H9 (cell line): ENCODE measurements around the gene EFHD2. TPM values are rescaled to one million over a fixed set of nuclear protein-coding genes. Genes with fewer than 3 reads are reported as not detected.

ENCODE experiments used
- DNase-seq: peaks from one replicate; pipeline ENCODE4 v3.0.0-alpha.2; 2017
- H2AFZ ChIP-seq: one replicate; pipeline ENCODE4 v1.6.1; 2013; ENCODE audit warnings: mild to moderate bottlenecking, low read length, control low read depth, moderate library complexity
- H2AK5ac ChIP-seq: 2 replicates; pipeline ENCODE4 v1.6.1; 2013; ENCODE audit warnings: low read length, control low read depth, mixed read lengths; ENCODE audit not compliant: insufficient read length
- H2BK120ac ChIP-seq: one replicate; pipeline ENCODE4 v1.6.1; 2013; ENCODE audit warnings: low read depth, mild to moderate bottlenecking, low read length, control low read depth, inconsistent platforms; ENCODE audit not compliant: poor library complexity, severe bottlenecking
- H2BK12ac ChIP-seq: 2 replicates; pipeline ENCODE4 v1.6.1; 2013; ENCODE audit warnings: low read length, control low read depth, mixed read lengths, low read depth; ENCODE audit not compliant: insufficient read length
- H2BK15ac ChIP-seq: 2 replicates; pipeline ENCODE4 v1.6.1; 2013; ENCODE audit warnings: low read depth, low read length, control low read depth
- H2BK20ac ChIP-seq: one replicate; pipeline ENCODE4 v1.6.1; 2013; ENCODE audit warnings: low read depth, mild to moderate bottlenecking, low read length, control low read depth, inconsistent platforms; ENCODE audit not compliant: poor library complexity, severe bottlenecking
- H2BK5ac ChIP-seq: 2 replicates; pipeline ENCODE4 v1.6.1; 2013; ENCODE audit warnings: low read length, control low read depth, mixed read lengths; ENCODE audit not compliant: insufficient read length
- H3K14ac ChIP-seq: 2 replicates; pipeline ENCODE4 v1.6.1; 2013; ENCODE audit warnings: low read length, control low read depth; ENCODE audit not compliant: insufficient read depth
- H3K18ac ChIP-seq: 2 replicates; pipeline ENCODE4 v1.6.1; 2013; ENCODE audit warnings: low read depth, mild to moderate bottlenecking, mixed read lengths, low read length, control low read depth; ENCODE audit not compliant: insufficient read length
- H3K23ac ChIP-seq: 2 replicates; pipeline ENCODE4 v1.6.1; 2013; ENCODE audit warnings: low read length, control low read depth, mixed read lengths, low read depth; ENCODE audit not compliant: insufficient read length
- H3K23me2 ChIP-seq: 2 replicates; pipeline ENCODE4 v1.6.1; 2013; ENCODE audit warnings: low read depth, mild to moderate bottlenecking, mixed read lengths, low read length, control low read depth; ENCODE audit not compliant: insufficient read length, poor library complexity, severe bottlenecking
- H3K27ac ChIP-seq: 2 replicates; pipeline ENCODE4 v1.5.1; 2013; ENCODE audit warnings: low read length, control low read depth, mixed read lengths, low read depth; ENCODE audit not compliant: insufficient read length
- H3K27me3 ChIP-seq: 2 replicates; pipeline ENCODE4 v1.6.1; 2013; ENCODE audit warnings: low read length, control low read depth, inconsistent platforms; ENCODE audit not compliant: insufficient read depth
- H3K4ac ChIP-seq: 2 replicates; pipeline ENCODE4 v1.6.1; 2013; ENCODE audit warnings: low read depth, mild to moderate bottlenecking, control low read depth, inconsistent platforms, low read length, moderate library complexity
- H3K4me1 ChIP-seq: 2 replicates; pipeline ENCODE4 v1.6.1; 2013; ENCODE audit warnings: low read length, control low read depth, inconsistent platforms; ENCODE audit not compliant: insufficient read depth
- H3K4me2 ChIP-seq: 2 replicates; pipeline ENCODE4 v1.6.1; 2013; ENCODE audit warnings: low read length, control low read depth, mixed read lengths; ENCODE audit not compliant: insufficient read length, insufficient read depth
- H3K56ac ChIP-seq: 2 replicates; pipeline ENCODE4 v1.6.1; 2013; ENCODE audit warnings: low read depth, mild to moderate bottlenecking, mixed read lengths, low read length, control low read depth; ENCODE audit not compliant: insufficient read length
- H3K79me1 ChIP-seq: 2 replicates; pipeline ENCODE4 v1.6.1; 2013; ENCODE audit warnings: low read depth, mild to moderate bottlenecking, moderate library complexity, low read length, control low read depth, inconsistent platforms; ENCODE audit not compliant: insufficient read depth, poor library complexity, severe bottlenecking
- H3K79me2 ChIP-seq: 2 replicates; pipeline ENCODE4 v1.6.1; 2013; ENCODE audit warnings: low read length, control low read depth, inconsistent platforms; ENCODE audit not compliant: insufficient read depth
- H3K9ac ChIP-seq: 2 replicates; pipeline ENCODE4 v1.6.1; 2013; ENCODE audit warnings: low read length, control low read depth, mixed read lengths; ENCODE audit not compliant: insufficient read length; ENCODE audit errors: extremely low read depth
- H3K9me3 ChIP-seq: one replicate; pipeline ENCODE4 v1.6.1; 2013; ENCODE audit warnings: low read depth, low read length, inconsistent platforms; ENCODE audit not compliant: control insufficient read depth
- H3T11ph ChIP-seq: one replicate; pipeline ENCODE4 v1.6.1; 2013; ENCODE audit warnings: mild to moderate bottlenecking, low read length, control low read depth, inconsistent platforms
- H4K20me1 ChIP-seq: one replicate; pipeline ENCODE4 v1.6.1; 2013; ENCODE audit not compliant: control insufficient read depth, insufficient read length, insufficient read depth
- H4K5ac ChIP-seq: 2 replicates; pipeline ENCODE4 v1.6.1; 2013; ENCODE audit warnings: low read depth, mild to moderate bottlenecking, mixed read lengths, low read length, control low read depth; ENCODE audit not compliant: insufficient read length
- H4K8ac ChIP-seq: replicated peaks from 2 replicates; pipeline ENCODE4 v1.6.1; 2013; ENCODE audit warnings: low read length, control low read depth, mixed read lengths, low read depth; ENCODE audit not compliant: insufficient read length
- H4K91ac ChIP-seq: 2 replicates; pipeline ENCODE4 v1.6.1; 2013; ENCODE audit warnings: low read depth, mild to moderate bottlenecking, moderate library complexity, mixed read lengths, low read length, control low read depth; ENCODE audit not compliant: insufficient read length
- H3K27ac Mint-ChIP-seq, 3 experiments: 2 replicates in 2 of 3; 3 replicates in 1 of 3; pipeline ENCODE4 v1.8.0; 2020 to 2021; ENCODE audit warnings: mixed read lengths in 3 of 3, mild to moderate bottlenecking in 1 of 3, moderate library complexity in 1 of 3
- H3K27me3 Mint-ChIP-seq: 2 replicates; pipeline ENCODE4 v1.8.0; 2021; ENCODE audit warnings: low read depth, mild to moderate bottlenecking, moderate library complexity, mixed read lengths
- H3K36me3 Mint-ChIP-seq, 3 experiments: 2 replicates in 2 of 3; 3 replicates in 1 of 3; pipeline ENCODE4 v1.8.0; 2020 to 2021; ENCODE audit warnings: low read depth in 3 of 3, mixed read lengths in 3 of 3; ENCODE audit not compliant: insufficient read depth in 1 of 3
- H3K4me1 Mint-ChIP-seq, 2 experiments: 2 replicates each; pipeline ENCODE4 v1.8.0; 2020; ENCODE audit warnings: mixed read lengths in 2 of 2
- H3K4me3 Mint-ChIP-seq, 2 experiments: 2 replicates in 1 of 2; 3 replicates in 1 of 2; pipeline ENCODE4 v1.8.0; 2020 to 2021; ENCODE audit warnings: mild to moderate bottlenecking in 2 of 2, mixed read lengths in 2 of 2, moderate library complexity in 1 of 2
- H3K9me3 Mint-ChIP-seq, 2 experiments: 2 replicates in 1 of 2; 3 replicates in 1 of 2; pipeline ENCODE4 v1.8.0; 2020; ENCODE audit warnings: mild to moderate bottlenecking in 2 of 2, mixed read lengths in 2 of 2, moderate library complexity in 1 of 2
- WGBS: extraction: QIAGEN DNeasy Blood & Tissue Kit; methylation state at CpG from one replicate; pipeline ENCODE4 v1.1.7; 2013; ENCODE audit warnings: missing lambda C conversion rate, low lambda C conversion rate, mixed read lengths; ENCODE audit not compliant: insufficient read length; ENCODE audit errors: extremely low coverage; 5-methylcytosine and 5-hydroxymethylcytosine counted together
- total RNA-seq: library from RNA; stranded (reverse); gene quantifications from 2 replicates; pipeline ENCODE4 v1.2.1, GENCODE V29; 2021
- TF ChIP-seq, protein P1 (sequence below): fragments of 200-600 bp; sonication (generic); conservative IDR thresholded peaks from 3 replicates; pipeline ENCODE4 v1.8.0; 2021; ENCODE audit warnings: antibody characterized with exemption, mild to moderate bottlenecking

Gene EFHD2
- total RNA-seq, 1 experiment from 2014 or later: 16.5 TPM

DNA sequence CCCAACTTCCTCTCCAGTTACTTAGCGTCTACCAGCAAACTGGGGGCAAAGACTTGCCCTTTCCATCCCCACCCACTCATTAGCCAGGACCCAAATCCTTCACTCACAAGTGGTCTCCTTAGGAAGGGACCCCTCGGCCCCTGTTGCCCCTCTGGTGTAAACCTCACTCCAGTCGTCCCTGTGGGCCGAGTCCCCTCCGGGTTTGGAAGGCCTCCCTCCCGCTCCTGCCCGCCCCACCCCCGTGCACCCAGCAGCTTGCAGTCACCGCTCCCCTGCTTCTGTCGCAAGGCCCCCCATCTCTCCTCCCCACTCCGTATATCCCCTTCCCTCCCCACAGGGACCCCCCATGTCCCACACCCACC, 1.2 kb downstream of the EFHD2 start:
- Histone ChIP-seq H2AK5ac (no peak overlapping the region), H3K79me2 (no peaks in the 10 kb centered on the region), H4K5ac (no peak overlapping the region), H2BK120ac (no peak overlapping the region), H2BK5ac (no peak overlapping the region), H2BK15ac (no peak overlapping the region), H2AFZ (no peak overlapping the region), H3K23ac (no peak overlapping the region), H3K9me3 (no peaks in the 10 kb centered on the region), H2BK20ac (no peak overlapping the region), H3K79me1 (no peaks in the 10 kb centered on the region), H3T11ph (no peak overlapping the region), H3K27ac (no peak overlapping the region), H3K14ac (no peak overlapping the region), H3K27me3 (peaks cover 4% of the 10 kb centered on the region; the same call in 1 of the 2 replicates), H3K56ac (no peak overlapping the region), H2BK12ac (no peak overlapping the region), H3K18ac (no peak overlapping the region), H3K23me2 (peaks cover 9% of the 10 kb centered on the region), H4K91ac (no peak overlapping the region), H3K4me2 (peak overlapping the region; percentile 50), H3K4me1 (no peaks in the 10 kb centered on the region), H4K20me1 (no peaks in the 10 kb centered on the region), H4K8ac (no peak overlapping the region), H3K9ac (no peak overlapping the region), H3K4ac (no peak overlapping the region)
- WGBS: no CpG with 5 or more reads among the region's 11 CpGs
- Mint-ChIP-seq H3K9me3 (no peaks in the 10 kb centered on the region), H3K27ac (no peak overlapping the region), H3K4me3 (peak overlapping the region; percentile 79 to 88), H3K27me3 (peaks cover 65% of the 10 kb centered on the region), H3K4me1 (peaks cover 21 to 36% of the 10 kb centered on the region in 2 experiments), H3K36me3 (peaks cover 0 to 2% (median 2%) of the 10 kb centered on the region in 3 experiments; a peak in 3 of 7 replicates)
- TF ChIP-seq, protein P1, sequence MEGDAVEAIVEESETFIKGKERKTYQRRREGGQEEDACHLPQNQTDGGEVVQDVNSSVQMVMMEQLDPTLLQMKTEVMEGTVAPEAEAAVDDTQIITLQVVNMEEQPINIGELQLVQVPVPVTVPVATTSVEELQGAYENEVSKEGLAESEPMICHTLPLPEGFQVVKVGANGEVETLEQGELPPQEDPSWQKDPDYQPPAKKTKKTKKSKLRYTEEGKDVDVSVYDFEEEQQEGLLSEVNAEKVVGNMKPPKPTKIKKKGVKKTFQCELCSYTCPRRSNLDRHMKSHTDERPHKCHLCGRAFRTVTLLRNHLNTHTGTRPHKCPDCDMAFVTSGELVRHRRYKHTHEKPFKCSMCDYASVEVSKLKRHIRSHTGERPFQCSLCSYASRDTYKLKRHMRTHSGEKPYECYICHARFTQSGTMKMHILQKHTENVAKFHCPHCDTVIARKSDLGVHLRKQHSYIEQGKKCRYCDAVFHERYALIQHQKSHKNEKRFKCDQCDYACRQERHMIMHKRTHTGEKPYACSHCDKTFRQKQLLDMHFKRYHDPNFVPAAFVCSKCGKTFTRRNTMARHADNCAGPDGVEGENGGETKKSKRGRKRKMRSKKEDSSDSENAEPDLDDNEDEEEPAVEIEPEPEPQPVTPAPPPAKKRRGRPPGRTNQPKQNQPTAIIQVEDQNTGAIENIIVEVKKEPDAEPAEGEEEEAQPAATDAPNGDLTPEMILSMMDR: no peak
- no peak for DNase-seq
